Calu3 (cell line): ENCODE data around the gene STX4. TPM values are rescaled to one million over a fixed set of nuclear protein-coding genes. Genes with fewer than 3 reads are reported as not detected.

Experiments used
- BruUV-seq: library from RNA; stranded (reverse); fragments of 400-500 nt; replicated peaks from 2 replicates; lab custom pipeline; 2021; lab: Mats Ljungman, UMichigan
- CTCF ChIA-PET: fragments of 300-600 bp; sonication (Branson Sonifier 250); formaldehyde crosslinking; loops from one replicate; lab custom pipeline; 2022; ENCODE audit warnings: antibody characterized with exemption; lab: Charles Lee
- DNase-seq: peaks from one replicate; pipeline ENCODE4 v3.0.0; 2022
- H3K27ac Mint-ChIP-seq: one replicate; pipeline ENCODE4 v1.8.0; 2022; ENCODE audit warnings: mixed read lengths; ENCODE audit not compliant: unreplicated experiment
- H3K27me3 Mint-ChIP-seq: one replicate; pipeline ENCODE4 v1.8.0; 2022; ENCODE audit warnings: mixed read lengths; ENCODE audit not compliant: unreplicated experiment
- H3K36me3 Mint-ChIP-seq: one replicate; pipeline ENCODE4 v1.8.0; 2022; ENCODE audit warnings: mild to moderate bottlenecking, moderate library complexity, mixed read lengths; ENCODE audit not compliant: insufficient read depth, unreplicated experiment
- H3K4me1 Mint-ChIP-seq: one replicate; pipeline ENCODE4 v1.8.0; 2022; ENCODE audit warnings: mild to moderate bottlenecking, low read depth, mixed read lengths; ENCODE audit not compliant: unreplicated experiment
- H3K4me3 Mint-ChIP-seq: one replicate; pipeline ENCODE4 v1.8.0; 2022; ENCODE audit warnings: mild to moderate bottlenecking, low read depth, moderate library complexity, mixed read lengths; ENCODE audit not compliant: unreplicated experiment
- H3K9me3 Mint-ChIP-seq: one replicate; pipeline ENCODE4 v1.8.0; 2022; ENCODE audit warnings: low read depth, mixed read lengths; ENCODE audit not compliant: unreplicated experiment
- CTCF ChIP-seq: fragments of 200-600 bp; IDR thresholded peaks from one replicate; pipeline ENCODE4 v1.8.0; 2022; ENCODE audit warnings: antibody characterized with exemption; ENCODE audit not compliant: unreplicated experiment
- intact Hi-C: fragments of 100-400 bp; cut with micrococcal nuclease; formaldehyde crosslinking; loops from one replicate; pipeline ENCODE4 v1.10.0; 2022; ENCODE audit not compliant: unreplicated experiment
- total RNA-seq: library from RNA; stranded (reverse); gene quantifications from 2 replicates; pipeline ENCODE4 v1.2.3, GENCODE V29; 2022

The STX4 gene
- total RNA-seq, 1 experiment from 2014 or later, result 100 TPM

GRCh38 chr16:31043898-31044481 is 10.6 kb downstream of the STX4 start:
- H3K36me3 Mint-ChIP-seq, result peaks cover 15% of the 10 kb centered on the region
- no peak for TF ChIP-seq CTCF
- peaks cover 3% of the 10 kb centered on the region for H3K9me3 Mint-ChIP-seq
- H3K27me3 Mint-ChIP-seq, result no peaks in the 10 kb centered on the region
- no peaks in the 10 kb centered on the region for H3K4me1 Mint-ChIP-seq
- no peak overlapping the region for H3K27ac Mint-ChIP-seq
- intact Hi-C loops, result no loop called here
- BruUV-seq, result no TSS peak
- no peak overlapping the region for H3K4me3 Mint-ChIP-seq
- no peak for DNase-seq
- CTCF ChIA-PET, result no interaction called here

GRCh38 chr16:31050280-31051030 is 17.1 kb downstream of the STX4 start:
- H3K4me1 Mint-ChIP-seq, result peaks cover 12% of the 10 kb centered on the region
- H3K4me3 Mint-ChIP-seq, result no peak overlapping the region
- no peak overlapping the region for H3K27ac Mint-ChIP-seq
- peaks cover 3% of the 10 kb centered on the region for H3K9me3 Mint-ChIP-seq
- no peak for TF ChIP-seq CTCF
- intact Hi-C loops, result no loop called here
- CTCF ChIA-PET, result interaction anchor here (0.7 kb wide), 1 partner anchor 23 kb away, joined by 3 read pairs; no protein-coding TSS in a partner anchor
- no peak for DNase-seq
- no TSS peak for BruUV-seq
- H3K36me3 Mint-ChIP-seq, result peaks cover 4% of the 10 kb centered on the region
- no peaks in the 10 kb centered on the region for H3K27me3 Mint-ChIP-seq

GRCh38 chr16:31052114-31052513 is 18.8 kb downstream of the STX4 start:
- Mint-ChIP-seq H3K4me1 (peaks cover 12% of the 10 kb centered on the region), H3K9me3 (no peaks in the 10 kb centered on the region), H3K27me3 (no peaks in the 10 kb centered on the region), H3K27ac (no peak overlapping the region), H3K4me3 (no peak overlapping the region), H3K36me3 (peaks cover 15% of the 10 kb centered on the region)
- CTCF ChIA-PET, result no interaction called here
- intact Hi-C loops, result no loop called here
- DNase-seq, result peak; percentile 40
- no peak for TF ChIP-seq CTCF
- no TSS peak for BruUV-seq

- no peak for DNase-seq
- CTCF ChIA-PET, result interaction anchor here (0.7 kb wide), 1 partner anchor 18 kb away, joined by 3 read pairs; the partner anchor contains the start of genes ZNF646 and ZNF668
- Mint-ChIP-seq H3K36me3 (peaks cover 27% of the 10 kb centered on the region), H3K4me3 (no peak overlapping the region), H3K27ac (no peak overlapping the region), H3K27me3 (no peaks in the 10 kb centered on the region), H3K4me1 (peaks cover 12% of the 10 kb centered on the region), H3K9me3 (no peaks in the 10 kb centered on the region)
- intact Hi-C loops, result no loop called here
- no peak for TF ChIP-seq CTCF
- BruUV-seq, result no TSS peak
Observed at GRCh38 chr16:31055613-31056012, 22.3 kb downstream of the STX4 start.
